Activated CD8-positive, alpha-beta T cell treated with anti-CD3 and anti-CD28 coated beads, Interleukin-2, amount 10 ng/mL, durations not matched to agents 7 days and 5 days (primary cell): Measurements from ENCODE around the gene RBAK. TPM values are rescaled to one million over a fixed set of nuclear protein-coding genes. Genes with fewer than 3 reads are reported as not detected.
"Not testable (repeated sequence)": the region's sequence is repeated elsewhere in the genome, so short reads cannot be mapped to it uniquely, and the experiment has no call there.

Experiments used
- ATAC-seq: fragments of 150-1000 bp; cut with Tn5 transposase; one replicate; pipeline ENCODE4 v1.10.0; 2021; ENCODE audit warnings: moderate library complexity
- CTCF ChIA-PET: fragments of 350-600 bp; sonication (Branson Sonifier 250); formaldehyde crosslinking; loops from one replicate; lab custom pipeline; 2021; ENCODE audit warnings: antibody characterized with exemption; lab: Charles Lee
- POLR2A ChIA-PET: fragments of 350-600 bp; sonication (Branson Sonifier 250); formaldehyde crosslinking; loops from one replicate; lab custom pipeline; 2021; ENCODE audit warnings: antibody characterized with exemption; lab: Charles Lee
- DNase-seq: peaks from one replicate; pipeline ENCODE4 v3.0.0-alpha.2; 2020
- H3K27ac Mint-ChIP-seq: one replicate; pipeline ENCODE4 v1.8.0; 2021; ENCODE audit warnings: mild to moderate bottlenecking, mixed read lengths
- H3K27me3 Mint-ChIP-seq: one replicate; pipeline ENCODE4 v1.8.0; 2021; ENCODE audit warnings: low read depth, mixed read lengths
- H3K36me3 Mint-ChIP-seq: one replicate; pipeline ENCODE4 v1.8.0; 2021; ENCODE audit warnings: low read depth, mixed read lengths
- H3K4me1 Mint-ChIP-seq: one replicate; pipeline ENCODE4 v1.8.0; 2021; ENCODE audit warnings: low read depth, mixed read lengths
- H3K4me3 Mint-ChIP-seq: one replicate; pipeline ENCODE4 v1.8.0; 2021; ENCODE audit warnings: mild to moderate bottlenecking, mixed read lengths
- H3K9me3 Mint-ChIP-seq: one replicate; pipeline ENCODE4 v1.8.0; 2022; ENCODE audit warnings: mixed read lengths; ENCODE audit not compliant: insufficient read depth
- total RNA-seq, 2 experiments: library from RNA; stranded (reverse); gene quantifications; one replicate each; pipeline ENCODE4 v1.2.3, GENCODE V29; 2021

RBAK gene
- total RNA-seq, 2 experiments from 2014 or later: 14.3 to 14.7 TPM

DNA sequence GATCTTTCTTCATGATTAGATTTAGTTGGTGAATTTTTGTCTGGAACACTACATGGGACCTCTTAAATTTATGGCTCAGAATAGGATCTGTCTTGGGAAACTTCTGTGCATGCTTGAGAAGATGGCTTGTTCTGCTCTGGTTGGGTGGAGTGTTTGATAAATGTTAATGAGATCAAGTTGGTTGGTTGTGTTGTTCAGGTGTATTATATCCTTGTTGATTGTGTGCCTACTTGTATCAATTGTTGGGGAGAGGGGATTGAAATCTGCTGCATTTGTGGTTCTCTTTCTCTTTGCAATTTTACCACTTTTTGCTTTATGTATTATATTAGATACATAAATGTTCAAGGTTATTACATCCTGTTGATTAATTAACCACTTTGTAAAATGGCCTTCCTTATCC is 6.1 kb downstream of the RBAK start:
- DNase-seq, POLR2A ChIA-PET, ATAC-seq, H3K4me3 Mint-ChIP-seq, CTCF ChIA-PET, H3K27ac Mint-ChIP-seq, H3K27me3 Mint-ChIP-seq: not testable (repeated sequence)
- peaks cover 15% of the 10 kb centered on the region for H3K4me1 Mint-ChIP-seq
- peaks cover 43% of the 10 kb centered on the region for H3K9me3 Mint-ChIP-seq
- peaks cover 88% of the 10 kb centered on the region for H3K36me3 Mint-ChIP-seq

DNA sequence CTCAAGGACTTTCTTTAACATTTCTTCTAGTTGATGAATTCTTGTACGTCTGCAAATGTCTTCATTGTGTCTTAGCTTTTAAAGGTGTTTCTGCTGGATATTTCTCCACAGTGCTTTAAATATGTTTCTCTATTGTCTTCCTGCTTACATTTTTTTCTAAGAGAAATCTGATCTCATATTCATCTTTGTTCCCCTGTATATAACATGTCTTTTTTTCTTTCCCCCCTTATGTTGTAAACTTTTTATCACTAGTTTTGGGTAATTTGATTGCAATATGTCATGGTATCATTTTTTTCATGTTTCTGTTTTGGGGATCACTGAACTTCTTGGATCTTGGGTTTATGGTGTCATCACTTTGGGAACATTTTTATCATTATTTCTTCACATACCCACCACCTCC is 7.5 kb downstream of the RBAK start:
- H3K4me1 Mint-ChIP-seq: peaks cover 10% of the 10 kb centered on the region

DNA sequence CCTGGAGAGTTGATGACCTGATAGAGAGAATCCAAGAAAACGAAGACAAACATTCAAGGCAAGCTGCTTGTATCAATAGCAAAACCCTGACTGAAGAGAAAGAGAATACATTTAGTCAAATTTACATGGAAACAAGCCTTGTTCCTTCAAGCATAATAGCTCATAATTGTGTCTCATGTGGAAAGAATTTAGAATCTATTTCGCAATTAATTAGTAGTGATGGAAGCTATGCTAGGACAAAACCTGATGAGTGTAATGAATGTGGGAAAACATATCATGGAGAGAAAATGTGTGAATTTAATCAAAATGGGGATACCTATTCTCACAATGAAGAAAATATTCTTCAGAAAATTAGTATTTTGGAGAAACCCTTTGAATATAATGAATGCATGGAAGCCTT is 18.0 kb downstream of the RBAK start:
- ATAC-seq (no peak), DNase-seq (no peak)
- ChIA-PET POLR2A (interaction anchor here (0.7 kb wide), 1 partner anchor 75 kb away, joined by 3 read pairs; no protein-coding TSS in a partner anchor), CTCF (no interaction called here)
- Mint-ChIP-seq H3K4me3 (no peak overlapping the region), H3K9me3 (peaks cover 86% of the 10 kb centered on the region), H3K4me1 (no peaks in the 10 kb centered on the region), H3K27ac (no peak overlapping the region), H3K27me3 (no peaks in the 10 kb centered on the region), H3K36me3 (peaks cover 98% of the 10 kb centered on the region)

More for the DNA sequence above, 7.5 kb downstream of the RBAK start:
- no peak for ATAC-seq
- Mint-ChIP-seq H3K9me3 (peaks cover 44% of the 10 kb centered on the region), H3K27ac (no peak overlapping the region), H3K27me3 (no peaks in the 10 kb centered on the region), H3K36me3 (peaks cover 95% of the 10 kb centered on the region), H3K4me3 (no peak overlapping the region)
- ChIA-PET CTCF (no interaction called here), POLR2A (no interaction called here)
- DNase-seq: no peak

DNA sequence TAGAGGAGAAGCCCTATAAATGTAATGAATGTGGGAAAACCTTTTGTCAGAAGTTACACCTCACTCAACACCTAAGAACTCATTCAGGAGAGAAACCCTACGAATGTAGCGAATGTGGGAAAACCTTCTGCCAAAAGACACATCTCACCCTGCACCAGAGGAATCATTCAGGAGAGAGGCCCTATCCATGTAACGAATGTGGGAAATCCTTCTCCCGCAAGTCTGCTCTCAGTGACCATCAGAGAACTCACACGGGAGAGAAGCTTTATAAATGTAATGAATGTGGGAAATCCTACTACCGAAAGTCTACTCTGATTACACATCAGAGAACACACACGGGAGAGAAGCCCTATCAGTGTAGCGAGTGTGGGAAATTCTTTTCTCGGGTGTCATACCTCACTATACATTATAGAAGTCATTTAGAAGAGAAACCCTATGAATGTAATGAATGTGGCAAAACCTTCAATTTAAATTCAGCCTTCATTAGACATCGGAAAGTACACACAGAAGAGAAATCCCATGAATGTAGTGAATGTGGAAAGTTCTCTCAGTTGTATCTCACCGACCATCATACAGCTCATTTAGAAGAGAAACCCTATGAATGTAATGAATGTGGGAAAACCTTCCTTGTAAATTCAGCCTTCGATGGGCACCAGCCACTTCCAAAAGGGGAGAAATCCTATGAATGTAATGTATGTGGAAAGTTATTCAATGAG is 18.9 kb downstream of the RBAK start:
- H3K9me3 Mint-ChIP-seq: peaks cover 89% of the 10 kb centered on the region

DNA sequence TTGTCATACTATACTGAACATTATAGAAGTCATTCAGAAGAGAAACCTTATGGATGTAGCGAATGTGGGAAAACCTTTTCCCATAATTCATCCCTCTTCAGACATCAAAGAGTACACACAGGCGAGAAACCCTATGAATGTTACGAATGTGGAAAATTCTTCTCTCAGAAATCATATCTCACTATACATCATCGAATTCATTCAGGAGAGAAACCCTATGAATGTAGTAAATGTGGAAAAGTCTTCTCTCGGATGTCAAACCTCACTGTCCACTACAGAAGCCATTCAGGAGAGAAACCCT is 19.4 kb downstream of the RBAK start:
- H3K4me1 Mint-ChIP-seq: no peaks in the 10 kb centered on the region
- ChIA-PET POLR2A (no interaction called here), CTCF (no interaction called here)
- H3K27me3 Mint-ChIP-seq: no peaks in the 10 kb centered on the region
- DNase-seq: no peak
- H3K27ac Mint-ChIP-seq: no peak overlapping the region
- peaks cover 97% of the 10 kb centered on the region for H3K36me3 Mint-ChIP-seq
- ATAC-seq: no peak
- peaks cover 88% of the 10 kb centered on the region for H3K9me3 Mint-ChIP-seq
- no peak overlapping the region for H3K4me3 Mint-ChIP-seq

More for the DNA sequence above, 18.9 kb downstream of the RBAK start:
- H3K36me3 Mint-ChIP-seq: peaks cover 99% of the 10 kb centered on the region
- ATAC-seq (no peak), DNase-seq (no peak)
- no peak overlapping the region for H3K4me3 Mint-ChIP-seq
- ChIA-PET POLR2A (no interaction called here), CTCF (no interaction called here)
- no peaks in the 10 kb centered on the region for H3K4me1 Mint-ChIP-seq
- H3K27me3 Mint-ChIP-seq: no peaks in the 10 kb centered on the region
- no peak overlapping the region for H3K27ac Mint-ChIP-seq

DNA sequence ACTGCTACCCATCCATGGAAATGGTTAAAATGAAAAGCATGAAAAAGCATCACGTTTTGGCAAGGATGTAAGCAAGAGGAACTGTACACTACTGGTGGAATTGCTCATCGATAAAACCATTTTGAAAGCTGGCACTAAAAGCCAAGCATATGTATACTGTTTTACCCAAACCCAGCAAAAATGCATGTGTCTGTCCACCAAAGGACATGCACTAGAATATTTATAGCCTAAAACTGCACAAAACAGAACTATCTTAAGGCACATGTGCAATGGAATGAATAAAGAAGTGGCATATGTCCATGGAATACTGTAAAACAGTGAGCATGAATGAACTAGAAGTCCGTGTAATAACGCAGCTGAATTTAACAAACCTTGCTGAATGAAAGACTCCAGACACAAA is 22.9 kb downstream of the RBAK start:
- ChIA-PET CTCF (interaction anchor here (1.1 to 2.2 kb wide), 2 partner anchors 8 to 94 kb away, joined by 4 to 8 read pairs; no protein-coding TSS in a partner anchor), POLR2A (no interaction called here)
- no peak overlapping the region for H3K4me3 Mint-ChIP-seq
- H3K4me1 Mint-ChIP-seq: peaks cover 14% of the 10 kb centered on the region
- peaks cover 78% of the 10 kb centered on the region for H3K36me3 Mint-ChIP-seq
- no peak overlapping the region for H3K27ac Mint-ChIP-seq
- H3K27me3 Mint-ChIP-seq: peaks cover 16% of the 10 kb centered on the region
- H3K9me3 Mint-ChIP-seq: peaks cover 72% of the 10 kb centered on the region
- no peak for ATAC-seq
- DNase-seq: no peak

DNA sequence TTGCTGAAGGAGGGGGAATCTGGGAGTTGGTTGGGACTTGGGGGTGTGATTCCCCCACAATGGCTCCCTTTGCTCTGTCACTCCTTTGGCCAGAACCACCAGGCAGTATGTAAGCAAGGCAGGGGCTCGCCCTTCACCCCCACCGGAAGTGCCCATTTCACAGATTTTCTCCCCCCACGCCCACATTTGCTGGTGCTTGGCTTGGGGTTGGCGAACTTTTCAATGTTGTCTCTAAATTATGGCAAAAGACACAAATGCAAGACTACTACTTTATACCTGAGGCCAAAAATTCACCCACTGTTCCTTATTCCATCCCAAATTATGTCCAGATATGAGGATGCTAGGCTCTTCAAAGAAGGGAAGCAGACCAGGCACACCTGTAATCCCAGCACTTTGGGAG is 24.5 kb downstream of the RBAK start:
- peaks cover 61% of the 10 kb centered on the region for H3K36me3 Mint-ChIP-seq
- H3K27ac Mint-ChIP-seq: no peak overlapping the region
- ATAC-seq: no peak
- peaks cover 56% of the 10 kb centered on the region for H3K9me3 Mint-ChIP-seq
- H3K27me3 Mint-ChIP-seq: peaks cover 20% of the 10 kb centered on the region
- H3K4me1 Mint-ChIP-seq: peaks cover 14% of the 10 kb centered on the region
- no peak for DNase-seq
- no peak overlapping the region for H3K4me3 Mint-ChIP-seq
- ChIA-PET CTCF (interaction anchor here (2.2 kb wide), 1 partner anchor 96 kb away, joined by 8 read pairs; no protein-coding TSS in a partner anchor), POLR2A (no interaction called here)

DNA sequence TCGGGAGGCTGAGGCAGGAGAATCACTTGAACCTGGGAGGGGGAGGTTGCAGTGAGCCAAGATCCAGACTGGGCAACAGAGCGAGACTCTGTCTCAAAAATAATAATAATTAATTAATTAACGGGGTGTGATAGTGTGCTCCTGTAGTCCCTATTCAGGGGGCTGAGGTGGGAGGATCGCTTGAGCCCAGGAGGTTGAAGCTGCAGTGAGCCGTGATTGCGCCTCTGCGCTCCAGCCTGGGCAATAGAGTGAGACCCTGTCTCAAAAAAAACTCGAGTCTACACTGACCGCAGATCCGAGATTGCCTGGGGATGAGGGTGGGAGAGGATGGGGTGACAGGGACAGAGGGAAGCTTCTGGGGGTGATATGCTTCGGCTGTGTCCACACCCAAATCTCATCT is 29.5 kb downstream of the RBAK start:
- POLR2A ChIA-PET, H3K9me3 Mint-ChIP-seq: not testable (repeated sequence)

DNA sequence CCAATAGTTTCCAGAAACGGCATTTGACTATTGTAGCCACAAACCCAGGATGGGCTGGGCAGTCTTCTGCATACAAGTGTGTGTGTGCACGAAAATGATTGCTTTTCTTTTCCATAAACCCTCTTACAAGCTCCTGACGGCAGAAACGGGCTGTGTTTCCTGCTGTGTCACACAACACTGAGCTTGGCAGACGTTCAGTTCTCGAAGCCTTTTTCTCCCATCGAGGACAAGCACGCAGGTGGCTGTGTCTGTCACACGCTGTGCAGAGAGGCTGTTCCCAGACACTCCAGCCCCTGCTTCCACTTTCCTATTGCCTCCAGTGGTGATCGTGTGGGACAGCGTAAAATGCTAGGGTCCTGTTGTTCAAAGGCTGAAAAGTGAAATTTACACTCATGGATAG is 32.1 kb downstream of the RBAK start:
- POLR2A ChIA-PET: no interaction called here
- Mint-ChIP-seq H3K36me3 (no peaks in the 10 kb centered on the region), H3K4me1 (peaks cover 7% of the 10 kb centered on the region), H3K9me3 (no peaks in the 10 kb centered on the region), H3K27me3 (peaks cover 11% of the 10 kb centered on the region), H3K27ac (no peak overlapping the region), H3K4me3 (no peak overlapping the region)
- ATAC-seq: peak; percentile 33
- peak; percentile 24 for DNase-seq
- CTCF ChIA-PET: no interaction called here

More for the DNA sequence above, 29.5 kb downstream of the RBAK start:
- H3K4me1 Mint-ChIP-seq: peaks cover 18% of the 10 kb centered on the region
- H3K27me3 Mint-ChIP-seq: peaks cover 22% of the 10 kb centered on the region
- CTCF ChIA-PET, DNase-seq, ATAC-seq, H3K4me3 Mint-ChIP-seq, H3K27ac Mint-ChIP-seq: not testable (repeated sequence)
- H3K36me3 Mint-ChIP-seq: peaks cover 14% of the 10 kb centered on the region

DNA sequence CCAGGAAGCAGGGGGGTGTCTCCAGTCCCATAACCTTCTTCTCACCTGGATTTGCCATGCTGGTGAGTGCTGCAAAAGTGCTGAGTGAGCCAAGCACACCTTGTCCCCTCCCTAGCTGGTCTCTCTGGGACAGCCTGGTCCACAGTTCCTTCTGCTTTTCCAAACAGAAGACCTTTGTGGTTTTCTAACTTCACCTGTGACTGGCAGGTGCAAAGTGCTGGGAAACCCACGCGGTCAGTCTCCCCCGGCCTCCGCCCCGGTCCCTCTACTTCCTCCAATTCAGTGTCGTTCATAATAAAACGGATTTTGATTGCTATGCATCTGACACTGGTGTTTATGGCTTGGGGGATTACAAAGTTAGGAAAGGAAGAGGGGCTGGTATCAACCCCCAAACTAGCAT is 37.1 kb downstream of the RBAK start:
- DNase-seq (no peak), ATAC-seq (no peak)
- CTCF ChIA-PET: interaction anchor here (4.7 kb wide), 1 partner anchor 109 kb away, joined by 48 read pairs; no protein-coding TSS in a partner anchor
- no peak overlapping the region for H3K4me3 Mint-ChIP-seq
- POLR2A ChIA-PET: no interaction called here
- H3K36me3 Mint-ChIP-seq: no peaks in the 10 kb centered on the region
- peaks cover 9% of the 10 kb centered on the region for H3K27me3 Mint-ChIP-seq
- peaks cover 7% of the 10 kb centered on the region for H3K4me1 Mint-ChIP-seq
- no peaks in the 10 kb centered on the region for H3K9me3 Mint-ChIP-seq
- H3K27ac Mint-ChIP-seq: no peak overlapping the region

DNA sequence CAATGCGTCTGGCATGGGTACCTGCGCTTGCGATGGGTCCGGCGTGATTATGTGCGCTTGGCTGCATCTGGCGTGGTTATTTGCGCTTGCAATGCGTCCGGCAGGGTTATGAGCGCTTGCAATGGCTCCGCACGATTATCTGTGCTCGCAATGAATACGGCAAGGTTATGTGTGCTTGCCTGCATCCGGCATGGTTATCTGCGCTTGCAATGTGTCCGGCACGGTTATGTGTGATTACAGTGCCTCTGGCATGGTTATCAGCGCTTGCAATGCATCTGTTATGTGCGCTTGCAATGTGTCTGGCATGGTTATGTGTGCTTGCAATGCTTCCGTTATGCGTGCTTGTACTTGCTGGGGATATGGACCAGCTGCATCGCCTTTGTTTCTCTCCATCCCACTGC is 37.7 kb downstream of the RBAK start:
- no peak overlapping the region for H3K27ac Mint-ChIP-seq
- H3K36me3 Mint-ChIP-seq: no peaks in the 10 kb centered on the region
- POLR2A ChIA-PET: no interaction called here
- CTCF ChIA-PET: interaction anchor here (0.9 to 4.7 kb wide), 2 partner anchors 109 to 253 kb away, joined by 4 to 48 read pairs; no protein-coding TSS in a partner anchor
- no peak for DNase-seq
- H3K4me1 Mint-ChIP-seq: peaks cover 6% of the 10 kb centered on the region
- H3K4me3 Mint-ChIP-seq: no peak overlapping the region
- peaks cover 9% of the 10 kb centered on the region for H3K27me3 Mint-ChIP-seq
- no peaks in the 10 kb centered on the region for H3K9me3 Mint-ChIP-seq
- no peak for ATAC-seq

DNA sequence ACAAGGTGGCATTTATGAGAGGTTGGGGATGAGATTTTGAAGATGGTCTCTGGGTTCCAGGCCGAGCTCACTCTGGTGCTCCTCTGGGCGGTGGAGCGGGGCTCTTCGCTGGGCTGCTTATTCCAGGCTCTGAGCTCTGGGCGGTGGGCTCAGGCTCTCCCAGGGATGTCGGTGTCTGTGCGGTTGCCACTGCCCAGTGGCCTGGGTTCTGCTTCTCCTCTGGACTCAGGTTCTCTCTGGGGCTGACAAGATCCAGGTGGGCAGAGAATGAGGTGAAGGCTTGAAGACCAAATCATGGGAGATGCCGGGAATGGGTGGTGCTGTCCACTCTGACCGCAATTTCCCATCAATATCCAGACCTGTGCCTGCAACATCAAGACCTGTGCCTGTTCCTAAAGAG is 40.6 kb downstream of the RBAK start:
- Mint-ChIP-seq H3K4me1 (peaks cover 6% of the 10 kb centered on the region), H3K4me3 (no peak overlapping the region), H3K9me3 (no peaks in the 10 kb centered on the region), H3K27me3 (peaks cover 7% of the 10 kb centered on the region), H3K36me3 (no peaks in the 10 kb centered on the region), H3K27ac (no peak overlapping the region)
- ChIA-PET CTCF (interaction anchor here (0.6 to 4.7 kb wide), 8 partner anchors 86 to 919 kb away, joined by 3 to 48 read pairs (median 3); no protein-coding TSS in a partner anchor), POLR2A (no interaction called here)
- ATAC-seq (no peak), DNase-seq (no peak)
